Caki2 (cell line): ENCODE data around the gene RBM41. TPM values are rescaled to one million over a fixed set of nuclear protein-coding genes. Genes with fewer than 3 reads are reported as not detected.

Source experiments
- DNase-seq: peaks from one replicate; pipeline ENCODE4 v3.0.0-alpha.2; 2015; ENCODE audit warnings: low read depth
- in situ Hi-C: cut with HindIII; loops from 2 replicates; pipeline ENCODE4 v1.10.0; 2016; ENCODE audit warnings: low sequenced_read_pairs, low pct_unique_long_range_greater_than_20kb, mixed read lengths
- total RNA-seq: library from RNA; depleted of rRNA; stranded (reverse); fragments of >200 nt; shearing (Covaris generic); gene quantifications from 2 replicates; pipeline ENCODE4 v1.2.3, GENCODE V29; 2014; ENCODE audit warnings: low replicate concordance; rRNA removed

The RBM41 gene
- total RNA-seq, 1 experiment from 2014 or later = 16.7 TPM

- DNase-seq = no peak
- in situ Hi-C loops = no loop called here
Observed at GRCh38 chrX:107054978-107055377, 63.6 kb downstream of the RBM41 start.

- no peak for DNase-seq
- in situ Hi-C loops = no loop called here
Observed at GRCh38 chrX:107050195-107050709, 68.4 kb downstream of the RBM41 start.

GRCh38 chrX:107047622-107048021 is 71.0 kb downstream of the RBM41 start:
- no peak for DNase-seq
- in situ Hi-C loops = no loop called here

GRCh38 chrX:107029752-107030151 is 88.9 kb downstream of the RBM41 start:
- in situ Hi-C loops = no loop called here
- no peak for DNase-seq

- DNase-seq = peak; percentile 6
- in situ Hi-C loops = no loop called here
Observed at GRCh38 chrX:107025545-107025944, 93.1 kb downstream of the RBM41 start.

GRCh38 chrX:107014936-107015335 is 103.7 kb downstream of the RBM41 start:
- in situ Hi-C loops = no loop called here
- DNase-seq = no peak

Other genes starting within 250 kb of the RBM41 start
- gene RIPPLY1, start 215.5 kb downstream of the RBM41 start, total RNA-seq = not detected in 2 replicates
- 23.0 and 26.3 TPM in 2 replicates for gene CLDN2, start 198.4 kb downstream of the RBM41 start, total RNA-seq
- 5.3 and 6.8 TPM in 2 replicates for gene MORC4, start 118.6 kb downstream of the RBM41 start, total RNA-seq
- gene NUP62CL, start 87.6 kb upstream of the RBM41 start, total RNA-seq = 4.6 and 5.8 TPM in 2 replicates
- gene DNAAF6, start 87.8 kb upstream of the RBM41 start, total RNA-seq = not detected in 2 replicates